HFFc6 (cell line): ENCODE data around the gene ALPL. TPM values are rescaled to one million over a fixed set of nuclear protein-coding genes. Genes with fewer than 3 reads are reported as not detected.

Experiments used
- DNase-seq: peaks from one replicate; pipeline ENCODE4 v3.0.0-alpha.2; 2018
- H3K27ac Mint-ChIP-seq: 2 replicates; pipeline ENCODE4 v1.8.0; 2020; ENCODE audit warnings: mild to moderate bottlenecking, mixed read lengths
- H3K27me3 Mint-ChIP-seq: 2 replicates; pipeline ENCODE4 v1.8.0; 2021; ENCODE audit warnings: mild to moderate bottlenecking, moderate library complexity, mixed read lengths; ENCODE audit not compliant: insufficient read depth
- H3K36me3 Mint-ChIP-seq: 2 replicates; pipeline ENCODE4 v1.8.0; 2021; ENCODE audit warnings: low read depth, mixed read lengths
- H3K4me1 Mint-ChIP-seq: 2 replicates; pipeline ENCODE4 v1.8.0; 2020; ENCODE audit warnings: low read depth, mixed read lengths
- H3K4me3 Mint-ChIP-seq: 2 replicates; pipeline ENCODE4 v1.8.0; 2020; ENCODE audit warnings: mild to moderate bottlenecking, moderate library complexity, mixed read lengths
- H3K9me3 Mint-ChIP-seq: 2 replicates; pipeline ENCODE4 v1.8.0; 2020; ENCODE audit warnings: mild to moderate bottlenecking, mixed read lengths
- total RNA-seq, 6 experiments: library from RNA; stranded (reverse); fragmentation: NEBNext Ultra II Directional; extraction: Animal tissue kit (Norgen Biotek cat#: 25700); gene quantifications; 2 replicates in 1 of 6; 3 replicates in 5 of 6; pipeline ENCODE4 v1.2.3, GENCODE V29; 2021
- TF ChIP-seq, protein P1 (sequence below): fragments of 200-600 bp; sonication (generic); IDR thresholded peaks from 2 replicates; pipeline ENCODE4 v1.5.0; 2021; ENCODE audit warnings: antibody characterized with exemption, mild to moderate bottlenecking

Gene ALPL
- total RNA-seq, 6 experiments from 2014 or later = 0.19 to 0.21 TPM; not detected in 4

DNA sequence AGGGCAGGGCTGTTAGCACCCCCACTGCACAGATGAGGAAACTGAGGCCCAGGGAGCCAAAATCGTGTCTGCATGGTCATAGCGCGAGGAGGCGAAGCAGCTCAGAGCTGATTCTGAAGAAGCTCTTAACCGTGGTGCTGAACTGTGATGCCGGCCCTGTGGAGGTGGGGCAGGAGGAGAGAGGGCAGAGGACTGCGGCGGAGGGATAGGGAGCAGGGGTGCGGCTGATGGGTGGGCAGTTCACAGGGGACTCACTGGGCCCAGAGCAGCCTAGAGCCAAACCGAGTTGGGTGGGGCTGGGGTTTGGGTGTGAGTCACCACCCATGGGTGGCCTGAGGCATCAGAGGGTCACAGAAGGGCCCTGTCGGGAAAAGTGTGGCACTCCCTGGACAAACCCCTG is 85.3 kb downstream of the ALPL start:
- DNase-seq = no peak

GRCh38 chr1:21594935-21595897 is 86.0 kb downstream of the ALPL start:
- H3K4me1 Mint-ChIP-seq = no peaks in the 10 kb centered on the region
- H3K4me3 Mint-ChIP-seq = no peak overlapping the region
- peaks cover 32% of the 10 kb centered on the region for H3K27me3 Mint-ChIP-seq
- TF ChIP-seq, protein P1, sequence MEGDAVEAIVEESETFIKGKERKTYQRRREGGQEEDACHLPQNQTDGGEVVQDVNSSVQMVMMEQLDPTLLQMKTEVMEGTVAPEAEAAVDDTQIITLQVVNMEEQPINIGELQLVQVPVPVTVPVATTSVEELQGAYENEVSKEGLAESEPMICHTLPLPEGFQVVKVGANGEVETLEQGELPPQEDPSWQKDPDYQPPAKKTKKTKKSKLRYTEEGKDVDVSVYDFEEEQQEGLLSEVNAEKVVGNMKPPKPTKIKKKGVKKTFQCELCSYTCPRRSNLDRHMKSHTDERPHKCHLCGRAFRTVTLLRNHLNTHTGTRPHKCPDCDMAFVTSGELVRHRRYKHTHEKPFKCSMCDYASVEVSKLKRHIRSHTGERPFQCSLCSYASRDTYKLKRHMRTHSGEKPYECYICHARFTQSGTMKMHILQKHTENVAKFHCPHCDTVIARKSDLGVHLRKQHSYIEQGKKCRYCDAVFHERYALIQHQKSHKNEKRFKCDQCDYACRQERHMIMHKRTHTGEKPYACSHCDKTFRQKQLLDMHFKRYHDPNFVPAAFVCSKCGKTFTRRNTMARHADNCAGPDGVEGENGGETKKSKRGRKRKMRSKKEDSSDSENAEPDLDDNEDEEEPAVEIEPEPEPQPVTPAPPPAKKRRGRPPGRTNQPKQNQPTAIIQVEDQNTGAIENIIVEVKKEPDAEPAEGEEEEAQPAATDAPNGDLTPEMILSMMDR = peak; percentile 93
- peak; percentile 32 for DNase-seq
- no peak overlapping the region for H3K27ac Mint-ChIP-seq
- no peaks in the 10 kb centered on the region for H3K9me3 Mint-ChIP-seq
- no peaks in the 10 kb centered on the region for H3K36me3 Mint-ChIP-seq

More for the DNA sequence above, 85.3 kb downstream of the ALPL start:
- Mint-ChIP-seq H3K27ac (no peak overlapping the region), H3K4me1 (no peaks in the 10 kb centered on the region), H3K36me3 (no peaks in the 10 kb centered on the region), H3K27me3 (peaks cover 28% of the 10 kb centered on the region), H3K4me3 (no peak overlapping the region), H3K9me3 (no peaks in the 10 kb centered on the region)
- TF ChIP-seq, protein P1 = no peak

GRCh38 chr1:21596174-21596573 is 87.0 kb downstream of the ALPL start:
- H3K4me3 Mint-ChIP-seq = no peak overlapping the region
- no peak overlapping the region for H3K27ac Mint-ChIP-seq
- no peaks in the 10 kb centered on the region for H3K9me3 Mint-ChIP-seq
- H3K36me3 Mint-ChIP-seq = no peaks in the 10 kb centered on the region
- peaks cover 30% of the 10 kb centered on the region for H3K27me3 Mint-ChIP-seq
- H3K4me1 Mint-ChIP-seq = no peaks in the 10 kb centered on the region
- TF ChIP-seq, protein P1 = no peak
- DNase-seq = no peak

DNA sequence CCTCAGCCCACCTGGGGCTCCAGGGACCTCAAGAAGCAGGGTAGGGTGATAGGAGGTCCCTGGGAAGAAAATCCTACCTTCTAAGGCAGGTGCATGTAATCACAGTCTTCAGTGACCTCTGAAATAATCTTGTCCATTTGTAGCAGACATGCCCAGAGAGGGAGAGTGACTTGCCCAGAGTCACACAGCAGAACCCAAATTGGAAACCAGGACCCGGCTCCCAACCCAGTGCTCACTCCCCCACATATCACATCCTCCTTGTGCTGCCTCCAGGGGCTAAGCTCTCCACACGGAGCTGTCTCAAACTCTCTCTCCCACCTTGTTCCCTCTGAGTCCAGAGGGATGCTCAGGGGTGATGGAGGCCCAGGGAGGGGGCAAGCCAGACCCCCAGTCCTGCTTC is 87.4 kb downstream of the ALPL start:
- no peak for DNase-seq
- H3K4me3 Mint-ChIP-seq = no peak overlapping the region
- H3K27ac Mint-ChIP-seq = no peak overlapping the region
- no peaks in the 10 kb centered on the region for H3K36me3 Mint-ChIP-seq
- no peaks in the 10 kb centered on the region for H3K9me3 Mint-ChIP-seq
- H3K4me1 Mint-ChIP-seq = no peaks in the 10 kb centered on the region
- TF ChIP-seq, protein P1 = no peak
- H3K27me3 Mint-ChIP-seq = peaks cover 29% of the 10 kb centered on the region

GRCh38 chr1:21597753-21598152 is 88.5 kb downstream of the ALPL start:
- TF ChIP-seq, protein P1 = no peak
- no peak overlapping the region for H3K27ac Mint-ChIP-seq
- H3K4me1 Mint-ChIP-seq = no peaks in the 10 kb centered on the region

More at GRCh38 chr1:21597753-21598152, 88.5 kb downstream of the ALPL start:
- no peaks in the 10 kb centered on the region for H3K9me3 Mint-ChIP-seq
- no peaks in the 10 kb centered on the region for H3K36me3 Mint-ChIP-seq
- H3K27me3 Mint-ChIP-seq = peaks cover 21% of the 10 kb centered on the region
- no peak overlapping the region for H3K4me3 Mint-ChIP-seq
- no peak for DNase-seq
